ENCODE data around the gene RHOB.

The RHOB gene

DNA sequence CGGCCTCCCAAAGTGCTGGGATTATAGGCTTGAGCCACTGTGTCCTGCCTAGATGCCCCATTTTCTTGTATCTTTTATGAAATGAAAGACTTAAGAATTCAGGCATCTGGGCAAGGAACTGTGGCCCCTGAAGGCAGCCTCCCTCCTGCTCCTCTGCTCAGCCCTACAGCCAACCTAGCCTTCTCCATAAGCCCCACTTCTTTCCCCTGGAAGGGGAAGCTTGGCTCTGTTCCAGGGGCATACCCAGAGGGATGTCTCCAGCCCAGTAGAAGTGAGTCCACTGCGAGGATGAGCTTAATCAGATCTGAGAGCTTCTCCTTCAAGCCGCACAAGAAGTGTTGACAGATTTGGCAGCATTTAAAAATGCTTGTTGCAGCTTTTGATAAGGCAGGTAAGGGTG lies 39.7 kb downstream of the RHOB start:
- in situ Hi-C loops (cut with MboI; ENCODE audit: low sequenced_read_pairs, unreplicated experiment), result no loop called here
- TF ChIP-seq, protein P1, sequence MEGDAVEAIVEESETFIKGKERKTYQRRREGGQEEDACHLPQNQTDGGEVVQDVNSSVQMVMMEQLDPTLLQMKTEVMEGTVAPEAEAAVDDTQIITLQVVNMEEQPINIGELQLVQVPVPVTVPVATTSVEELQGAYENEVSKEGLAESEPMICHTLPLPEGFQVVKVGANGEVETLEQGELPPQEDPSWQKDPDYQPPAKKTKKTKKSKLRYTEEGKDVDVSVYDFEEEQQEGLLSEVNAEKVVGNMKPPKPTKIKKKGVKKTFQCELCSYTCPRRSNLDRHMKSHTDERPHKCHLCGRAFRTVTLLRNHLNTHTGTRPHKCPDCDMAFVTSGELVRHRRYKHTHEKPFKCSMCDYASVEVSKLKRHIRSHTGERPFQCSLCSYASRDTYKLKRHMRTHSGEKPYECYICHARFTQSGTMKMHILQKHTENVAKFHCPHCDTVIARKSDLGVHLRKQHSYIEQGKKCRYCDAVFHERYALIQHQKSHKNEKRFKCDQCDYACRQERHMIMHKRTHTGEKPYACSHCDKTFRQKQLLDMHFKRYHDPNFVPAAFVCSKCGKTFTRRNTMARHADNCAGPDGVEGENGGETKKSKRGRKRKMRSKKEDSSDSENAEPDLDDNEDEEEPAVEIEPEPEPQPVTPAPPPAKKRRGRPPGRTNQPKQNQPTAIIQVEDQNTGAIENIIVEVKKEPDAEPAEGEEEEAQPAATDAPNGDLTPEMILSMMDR (IDR thresholded peaks at IDR 0.05; ENCODE audit: borderline replicate concordance, control extremely low read depth, extremely low read depth, insufficient read depth, missing control alignments), result no peak
- DNase-seq (ENCODE audit: low spot score), result no peak

DNA sequence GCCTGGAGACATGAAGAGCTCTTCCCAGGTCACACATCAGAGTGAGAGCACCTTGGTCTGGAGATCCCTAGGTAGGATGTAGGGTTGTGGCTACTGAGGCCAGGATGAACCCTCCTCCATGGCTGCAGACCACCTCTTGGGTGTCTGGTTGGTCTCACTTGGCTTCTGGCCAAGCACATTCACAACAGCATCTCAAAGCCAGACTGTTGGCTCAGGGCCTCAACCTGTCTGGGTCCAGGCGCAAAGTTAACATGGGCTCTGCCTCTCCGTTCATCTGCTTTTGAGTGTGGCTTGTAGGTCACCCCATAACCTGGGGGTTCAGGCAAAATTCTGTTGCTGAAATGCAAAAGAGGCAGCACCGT lies 40.1 kb downstream of the RHOB start:
- in situ Hi-C loops (cut with MboI; ENCODE audit: low sequenced_read_pairs, unreplicated experiment), result no loop called here
- TF ChIP-seq, protein P1 (IDR thresholded peaks at IDR 0.05; ENCODE audit: borderline replicate concordance, control extremely low read depth, extremely low read depth, insufficient read depth, missing control alignments), result no peak
- DNase-seq (ENCODE audit: low spot score), result no peak

DNA sequence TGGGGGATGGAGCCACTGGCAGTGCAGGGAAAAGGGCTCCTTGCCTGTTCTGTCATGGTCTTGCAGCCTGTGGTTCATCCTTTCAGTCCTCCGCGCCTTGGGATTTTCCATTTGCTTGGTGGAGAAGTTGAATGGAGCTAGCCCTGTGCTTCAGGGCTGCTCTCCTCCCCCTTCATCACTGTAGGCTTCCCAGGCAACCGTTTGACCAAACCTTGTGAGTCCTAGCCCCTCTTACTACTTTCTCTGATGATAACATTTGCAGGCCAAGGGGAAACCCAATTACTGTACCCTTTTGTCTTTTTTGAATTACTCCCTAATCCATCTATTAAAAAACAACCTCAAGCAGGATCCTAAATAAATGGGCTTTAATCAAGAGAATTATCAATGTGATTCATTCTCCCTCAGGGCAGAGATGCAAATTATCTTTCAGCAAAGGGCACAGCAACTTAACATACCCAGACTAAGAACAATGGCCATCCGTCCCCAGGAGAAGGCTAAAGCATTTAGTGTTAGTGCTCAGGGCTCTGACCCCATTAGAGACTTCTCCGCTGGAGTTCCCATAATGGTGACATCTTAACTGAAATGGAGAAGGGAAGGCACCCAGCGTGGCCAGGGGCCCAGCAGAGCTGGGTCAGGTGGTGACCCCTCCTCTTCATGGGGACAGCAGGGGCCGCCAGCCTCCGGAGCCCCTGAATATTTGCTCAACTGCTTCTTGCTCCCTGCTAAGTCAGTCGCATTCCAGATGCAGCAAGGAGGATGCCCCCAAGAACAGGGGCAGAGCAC lies 40.7 kb downstream of the RHOB start:
- in situ Hi-C loops (cut with MboI; ENCODE audit: low sequenced_read_pairs, unreplicated experiment), result no loop called here
- TF ChIP-seq, protein P1 (IDR thresholded peaks at IDR 0.05; ENCODE audit: borderline replicate concordance, control extremely low read depth, extremely low read depth, insufficient read depth, missing control alignments), result no peak
- no peak for DNase-seq (ENCODE audit: low spot score)

GRCh38 chr2:20488201-20488641 lies 41.3 kb downstream of the RHOB start:
- TF ChIP-seq, protein P1 (IDR thresholded peaks at IDR 0.05; ENCODE audit: borderline replicate concordance, control extremely low read depth, extremely low read depth, insufficient read depth, missing control alignments), result no peak
- DNase-seq (ENCODE audit: low spot score), result no peak
- in situ Hi-C loops (cut with MboI; ENCODE audit: low sequenced_read_pairs, unreplicated experiment), result no loop called here

DNA sequence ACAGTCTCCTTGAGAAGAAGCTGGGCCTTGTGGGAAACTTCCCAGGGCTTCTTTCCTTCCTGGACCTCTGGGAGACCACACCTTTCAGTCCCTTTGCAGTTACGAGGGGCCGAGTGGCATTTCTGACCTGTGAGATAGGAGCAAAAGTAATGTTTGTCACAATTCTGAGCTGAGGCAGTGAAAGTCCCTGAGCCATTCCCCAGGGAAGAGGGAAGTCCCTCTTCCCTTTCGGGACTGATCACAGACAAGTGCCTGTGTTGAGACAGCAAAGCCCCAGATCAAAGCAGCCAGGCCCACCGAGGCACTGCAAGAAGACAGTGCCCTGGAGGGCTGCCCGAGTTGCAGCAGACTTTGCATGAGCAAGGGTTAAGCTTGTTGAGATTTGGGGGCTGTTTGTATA lies 41.9 kb downstream of the RHOB start:
- peak; percentile 45 for DNase-seq (ENCODE audit: low spot score)
- in situ Hi-C loops (cut with MboI; ENCODE audit: low sequenced_read_pairs, unreplicated experiment), result no loop called here
- TF ChIP-seq, protein P1 (IDR thresholded peaks at IDR 0.05; ENCODE audit: borderline replicate concordance, control extremely low read depth, extremely low read depth, insufficient read depth, missing control alignments), result no peak

DNA sequence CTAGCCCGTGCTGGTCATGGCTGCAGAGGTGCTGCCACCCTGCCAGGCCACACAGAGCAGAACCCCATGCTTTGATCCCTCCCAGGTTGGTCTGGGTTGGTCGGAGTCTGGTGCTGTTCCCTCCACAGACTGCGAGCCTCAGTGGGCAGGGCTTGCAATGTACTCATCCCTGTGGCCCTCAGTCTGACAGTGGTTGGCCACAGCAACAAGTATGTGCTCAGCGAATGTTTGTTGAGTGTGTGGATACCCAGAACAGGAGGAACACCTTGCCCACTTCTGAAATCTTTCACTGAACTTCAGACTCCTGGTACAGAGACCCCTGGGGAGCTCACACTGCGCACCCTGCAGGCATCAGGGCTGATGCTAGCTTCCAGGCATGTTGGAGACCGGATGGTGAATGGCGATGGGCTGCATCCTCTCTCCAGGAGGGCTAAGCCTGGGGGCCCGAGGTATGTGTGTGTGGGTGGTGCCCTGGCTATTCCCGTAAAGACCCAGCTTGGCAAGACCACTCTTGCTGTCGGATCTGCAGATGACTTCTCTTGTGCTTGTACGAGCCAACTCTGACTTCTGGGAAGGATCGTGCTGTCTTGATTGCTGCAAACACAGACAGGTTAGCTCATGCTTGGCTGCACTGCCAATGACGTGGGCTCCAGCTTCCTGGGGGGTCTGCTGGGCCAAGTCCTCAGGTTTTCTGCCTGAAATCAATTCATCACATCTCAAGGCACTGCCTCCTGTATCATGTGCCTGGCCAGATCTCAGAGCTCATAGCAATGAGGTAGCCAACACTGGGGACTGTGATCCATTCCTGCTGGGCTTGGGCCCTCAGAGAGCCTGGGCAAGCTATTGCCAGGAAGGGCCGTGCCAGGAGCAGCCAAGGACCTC lies 43.7 kb downstream of the RHOB start:
- DNase-seq (ENCODE audit: low spot score), result no peak
- in situ Hi-C loops (cut with MboI; ENCODE audit: low sequenced_read_pairs, unreplicated experiment), result no loop called here
- TF ChIP-seq, protein P1 (IDR thresholded peaks at IDR 0.05; ENCODE audit: borderline replicate concordance, control extremely low read depth, extremely low read depth, insufficient read depth, missing control alignments), result no peak
